ENCODE results near the gene LRRC49.
A peak's percentile ranks its signal among the peaks of the same experiment; 100 is the strongest.

The LRRC49 gene

DNA sequence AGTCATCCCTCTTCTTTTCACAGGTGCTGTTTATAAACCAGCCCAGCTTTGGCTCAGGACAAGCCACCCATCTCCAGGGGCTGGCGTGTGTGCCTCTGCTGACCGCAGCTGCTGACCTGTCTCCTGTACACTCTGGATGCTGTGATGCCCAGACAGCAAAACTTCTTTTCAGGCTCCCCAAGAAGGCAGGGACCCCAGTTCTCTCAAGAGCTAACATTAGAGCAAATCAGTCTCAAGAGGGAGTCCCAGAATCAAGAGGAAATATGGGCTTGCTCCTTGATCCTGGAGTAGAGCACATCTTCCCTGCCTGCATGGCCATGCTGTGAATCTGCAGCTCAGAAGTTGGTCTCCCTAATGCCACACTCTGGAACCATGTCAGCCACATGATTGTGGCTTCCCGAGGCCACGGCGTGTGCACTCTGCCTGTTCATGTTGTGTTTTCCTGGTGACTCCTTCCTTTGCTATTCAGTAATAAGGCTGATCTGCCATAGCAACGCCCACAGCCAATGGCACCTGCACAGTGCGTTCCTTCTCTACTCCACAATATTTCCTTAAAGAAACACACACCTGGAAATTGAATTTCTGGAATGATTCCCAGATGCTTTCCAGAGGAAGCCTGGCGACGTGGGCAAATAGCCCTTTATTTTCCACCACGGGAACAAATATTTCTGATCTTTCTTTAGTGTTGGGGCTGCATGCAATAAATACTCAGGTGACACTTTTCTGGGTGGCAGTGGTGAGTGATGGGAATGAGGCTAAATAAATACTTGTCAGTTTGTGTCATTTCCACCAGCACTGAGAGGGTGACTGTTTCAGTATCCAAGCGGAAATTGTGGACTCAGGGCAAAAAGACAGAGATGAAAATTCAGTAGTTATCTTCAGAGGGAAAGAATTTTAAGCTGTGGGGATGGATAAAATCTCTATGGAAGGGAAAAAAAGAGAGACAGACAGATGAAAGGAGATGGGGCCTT is 200.7 kb downstream of the LRRC49 start:
- peak; percentile 42 to 81 for DNase-seq

DNA sequence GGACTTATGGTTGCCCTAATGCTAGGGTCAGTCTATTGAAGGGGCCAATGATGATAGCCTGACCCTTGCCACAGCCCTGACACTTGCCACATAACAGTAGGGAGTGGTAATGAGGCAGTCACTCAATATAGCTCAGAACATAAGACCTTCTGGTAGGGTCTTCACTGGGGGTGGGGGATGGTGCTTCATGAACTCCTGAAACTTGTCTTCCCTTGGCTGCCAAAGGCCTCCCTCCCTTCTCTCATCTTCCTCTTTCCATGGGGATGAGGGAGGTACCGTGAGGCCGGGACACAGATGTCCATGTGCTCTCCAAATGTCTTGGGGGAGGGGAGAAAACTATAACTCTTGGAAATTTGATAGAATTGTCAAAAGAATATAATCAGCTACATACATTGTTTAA is 201.5 kb downstream of the LRRC49 start:
- no peak for DNase-seq

DNA sequence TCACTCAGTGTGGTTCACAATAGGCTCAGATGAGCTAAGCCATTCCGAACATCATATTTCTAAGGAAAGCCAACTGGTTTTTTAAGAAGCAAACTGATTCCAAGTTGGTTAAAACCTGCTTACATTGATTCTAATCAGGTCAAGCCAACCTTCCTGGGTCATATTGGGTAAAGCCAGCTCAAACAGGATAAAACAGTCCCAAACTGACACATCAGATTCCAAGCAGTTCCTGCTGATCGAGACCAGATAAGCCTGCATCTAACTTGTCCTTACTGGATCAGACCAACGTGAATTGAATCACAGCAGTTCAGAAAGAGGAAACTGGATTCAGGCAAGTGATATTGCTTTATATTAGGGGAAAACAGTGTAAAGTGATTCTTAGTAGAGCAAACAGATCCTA is 204.1 kb downstream of the LRRC49 start:
- no peak for DNase-seq

DNA sequence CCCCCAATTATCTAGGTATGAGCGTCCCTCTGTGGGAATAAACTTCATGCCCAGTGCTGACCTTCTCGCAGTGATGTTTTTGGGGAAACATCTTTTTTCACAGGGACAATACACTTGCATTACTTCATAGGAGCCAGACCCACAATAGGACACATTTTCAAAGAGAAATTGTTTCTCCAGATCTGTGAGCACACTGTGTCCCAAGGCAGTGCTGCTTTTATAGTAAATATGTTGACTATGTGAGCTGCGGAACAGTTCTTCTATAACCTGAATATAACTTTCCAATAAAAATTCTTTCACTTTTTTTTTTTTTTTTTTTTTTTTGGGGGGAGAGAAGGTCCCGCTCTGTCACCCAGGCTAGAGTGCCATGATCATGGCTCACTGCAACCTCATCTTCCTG is 205.3 kb downstream of the LRRC49 start:
- DNase-seq = no peak

DNA sequence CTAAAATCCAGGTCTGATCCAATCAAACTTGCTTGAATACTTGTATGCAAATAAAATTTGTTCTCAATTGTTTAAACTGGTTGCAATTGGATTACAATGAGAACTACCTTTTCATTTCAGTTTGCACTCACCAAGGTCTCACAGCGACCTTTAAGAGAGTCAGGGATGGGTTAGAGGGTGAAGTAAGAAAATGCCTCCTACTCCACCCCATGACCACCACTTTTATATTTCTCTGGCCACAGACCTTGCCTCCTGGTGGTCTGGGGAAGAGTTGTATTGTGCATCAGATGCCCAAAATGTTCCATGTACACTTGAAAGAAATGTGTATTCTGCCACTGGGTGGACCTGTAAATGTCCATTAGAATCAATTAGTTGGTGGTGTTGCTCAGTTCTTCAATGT is 206.3 kb downstream of the LRRC49 start:
- no peak for DNase-seq

Measured in SW 1271 (cell line).